ENCODE data around the gene ZFAND3.

DNA sequence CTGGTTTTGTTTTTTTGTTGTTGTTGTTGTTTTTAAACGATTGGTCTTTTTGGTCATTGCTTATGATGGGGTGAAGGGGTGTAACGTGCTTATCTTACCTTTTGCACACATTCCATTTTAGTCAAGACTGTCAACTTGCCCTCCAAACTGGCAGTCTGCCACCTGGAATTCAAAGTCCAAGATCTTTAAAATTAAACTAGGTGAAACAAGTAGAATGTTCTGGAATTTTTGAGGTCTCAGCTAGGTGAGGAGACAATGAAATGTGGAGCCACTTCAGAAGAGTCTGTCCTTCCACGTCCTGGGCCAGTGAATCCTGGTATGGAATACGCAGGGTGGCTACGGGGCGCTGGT lies 344.6 kb downstream of the ZFAND3 start:
- TF ChIP-seq EZH2 (IDR thresholded peaks at IDR 0.05; ENCODE audit: borderline replicate concordance, insufficient read depth, low read depth, low read length, poor library complexity, severe bottlenecking), result no peak
- TF ChIP-seq, protein P1, sequence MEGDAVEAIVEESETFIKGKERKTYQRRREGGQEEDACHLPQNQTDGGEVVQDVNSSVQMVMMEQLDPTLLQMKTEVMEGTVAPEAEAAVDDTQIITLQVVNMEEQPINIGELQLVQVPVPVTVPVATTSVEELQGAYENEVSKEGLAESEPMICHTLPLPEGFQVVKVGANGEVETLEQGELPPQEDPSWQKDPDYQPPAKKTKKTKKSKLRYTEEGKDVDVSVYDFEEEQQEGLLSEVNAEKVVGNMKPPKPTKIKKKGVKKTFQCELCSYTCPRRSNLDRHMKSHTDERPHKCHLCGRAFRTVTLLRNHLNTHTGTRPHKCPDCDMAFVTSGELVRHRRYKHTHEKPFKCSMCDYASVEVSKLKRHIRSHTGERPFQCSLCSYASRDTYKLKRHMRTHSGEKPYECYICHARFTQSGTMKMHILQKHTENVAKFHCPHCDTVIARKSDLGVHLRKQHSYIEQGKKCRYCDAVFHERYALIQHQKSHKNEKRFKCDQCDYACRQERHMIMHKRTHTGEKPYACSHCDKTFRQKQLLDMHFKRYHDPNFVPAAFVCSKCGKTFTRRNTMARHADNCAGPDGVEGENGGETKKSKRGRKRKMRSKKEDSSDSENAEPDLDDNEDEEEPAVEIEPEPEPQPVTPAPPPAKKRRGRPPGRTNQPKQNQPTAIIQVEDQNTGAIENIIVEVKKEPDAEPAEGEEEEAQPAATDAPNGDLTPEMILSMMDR (IDR thresholded peaks at IDR 0.05), result no peak
